CD8-positive, alpha-beta memory T cell (primary cell): Measurements from ENCODE around the gene NTM. TPM values are rescaled to one million over a fixed set of nuclear protein-coding genes. Genes with fewer than 3 reads are reported as not detected.

Experiments used
- CTCF ChIA-PET: fragments of 350-600 bp; sonication (Branson Sonifier 250); formaldehyde crosslinking; loops from one replicate; lab custom pipeline; 2021; ENCODE audit warnings: antibody characterized with exemption; lab: Charles Lee
- POLR2A ChIA-PET: fragments of 350-600 bp; sonication (Branson Sonifier 250); formaldehyde crosslinking; loops from one replicate; lab custom pipeline; 2021; ENCODE audit warnings: antibody characterized with exemption; lab: Charles Lee
- DNase-seq, 5 donors: peaks; one replicate each; pipeline versions ENCODE4 v3.0.0 to v3.0.0-alpha.2; 2020 to 2022; ENCODE audit warnings: mixed read lengths in 1 of 5
- H3K27ac ChIP-seq: one replicate; pipeline ENCODE4 v1.7.0; 2013; ENCODE audit warnings: low read depth, mild to moderate bottlenecking, low read length, moderate library complexity
- H3K27me3 ChIP-seq: 2 replicates; pipeline ENCODE4 v1.7.0; 2013; ENCODE audit warnings: low read length, mild to moderate bottlenecking; ENCODE audit not compliant: insufficient read depth, poor library complexity, severe bottlenecking
- H3K36me3 ChIP-seq: 2 replicates; pipeline ENCODE4 v1.7.0; 2013; ENCODE audit warnings: mild to moderate bottlenecking, low read length, moderate library complexity; ENCODE audit not compliant: insufficient read depth
- H3K4me1 ChIP-seq: 2 replicates; pipeline ENCODE4 v1.7.0; 2013; ENCODE audit warnings: mild to moderate bottlenecking, low read length, moderate library complexity; ENCODE audit not compliant: insufficient read depth
- H3K4me3 ChIP-seq: 2 replicates; pipeline ENCODE4 v1.7.0; 2013; ENCODE audit warnings: mild to moderate bottlenecking, low read length
- H3K9me3 ChIP-seq: 2 replicates; pipeline ENCODE4 v1.7.0; 2013; ENCODE audit warnings: mild to moderate bottlenecking, low read length
- H3K27ac Mint-ChIP-seq, 8 donors: one replicate each; pipeline ENCODE4 v1.8.0; 2020 to 2021; ENCODE audit warnings: mixed read lengths in 8 of 8, mild to moderate bottlenecking in 6 of 8, inconsistent platforms in 3 of 8, moderate library complexity in 3 of 8
- H3K27me3 Mint-ChIP-seq, 2 donors: one replicate each; pipeline ENCODE4 v1.8.0; 2020 to 2021; ENCODE audit warnings: mixed read lengths in 2 of 2, mild to moderate bottlenecking in 1 of 2, moderate library complexity in 1 of 2
- H3K36me3 Mint-ChIP-seq, 3 donors: one replicate each; pipeline ENCODE4 v1.8.0; 2020 to 2021; ENCODE audit warnings: mixed read lengths in 3 of 3, inconsistent platforms in 1 of 3, mild to moderate bottlenecking in 1 of 3
- H3K4me1 Mint-ChIP-seq, 3 donors: one replicate each; pipeline ENCODE4 v1.8.0; 2020 to 2021; ENCODE audit warnings: mixed read lengths in 3 of 3, inconsistent platforms in 1 of 3, mild to moderate bottlenecking in 1 of 3
- H3K4me3 Mint-ChIP-seq, 7 donors: one replicate each; pipeline ENCODE4 v1.8.0; 2020 to 2021; ENCODE audit warnings: mixed read lengths in 7 of 7, mild to moderate bottlenecking in 6 of 7, moderate library complexity in 4 of 7, inconsistent platforms in 2 of 7
- H3K9me3 Mint-ChIP-seq, 5 donors: one replicate each; pipeline ENCODE4 v1.8.0; 2020 to 2022; ENCODE audit warnings: mixed read lengths in 5 of 5, mild to moderate bottlenecking in 3 of 5, moderate library complexity in 2 of 5, inconsistent platforms in 1 of 5
- polyA plus RNA-seq: library from polyadenylated mRNA; unstranded; fragments of 300-500 nt; fragmentation: Illumina TruSeq; gene quantifications from one replicate; pipeline ENCODE4 v1.2.3, GENCODE V29; 2021
- total RNA-seq, 2 experiments: library from RNA; stranded (reverse); gene quantifications; one replicate each; pipeline ENCODE4 v1.2.3, GENCODE V29; 2021

NTM gene
- total and polyA plus RNA-seq, 3 experiments from 2014 or later = not detected

DNA sequence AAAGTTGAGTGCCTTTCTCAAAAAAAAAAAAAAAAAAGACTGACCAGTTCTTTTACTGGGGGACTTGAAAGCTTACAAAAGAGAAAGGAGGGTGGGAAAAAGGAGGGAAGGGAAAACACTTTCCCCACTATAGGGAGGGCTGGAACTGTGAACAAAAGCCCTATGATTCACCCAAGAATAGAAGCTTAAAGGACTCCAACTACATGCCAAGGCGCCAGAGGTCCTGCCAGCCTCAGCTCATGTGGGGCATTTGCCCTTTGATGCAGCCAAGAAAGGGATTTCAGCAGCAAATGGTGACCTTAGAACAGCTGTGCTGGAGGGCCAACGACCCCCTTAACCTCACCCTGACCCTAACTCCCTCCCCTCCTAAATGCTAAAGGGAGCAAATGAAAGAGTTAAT, 160.0 kb downstream of the NTM start:
- H3K4me3 Mint-ChIP-seq = no peak overlapping the region
- Histone ChIP-seq H3K9me3 (no peaks in the 10 kb centered on the region), H3K27me3 (no peaks in the 10 kb centered on the region), H3K36me3 (no peaks in the 10 kb centered on the region), H3K4me3 (no peak overlapping the region), H3K4me1 (no peaks in the 10 kb centered on the region), H3K27ac (no peak overlapping the region)
- CTCF ChIA-PET = no interaction called here
- H3K4me1 Mint-ChIP-seq = no peaks in the 10 kb centered on the region
- no peaks in the 10 kb centered on the region for H3K36me3 Mint-ChIP-seq
- no peak overlapping the region for H3K27ac Mint-ChIP-seq
- H3K27me3 Mint-ChIP-seq = no peaks in the 10 kb centered on the region
- peaks cover 0 to 6% (median 0%) of the 10 kb centered on the region in 5 donors for H3K9me3 Mint-ChIP-seq
- no peak for DNase-seq
- POLR2A ChIA-PET = no interaction called here

DNA sequence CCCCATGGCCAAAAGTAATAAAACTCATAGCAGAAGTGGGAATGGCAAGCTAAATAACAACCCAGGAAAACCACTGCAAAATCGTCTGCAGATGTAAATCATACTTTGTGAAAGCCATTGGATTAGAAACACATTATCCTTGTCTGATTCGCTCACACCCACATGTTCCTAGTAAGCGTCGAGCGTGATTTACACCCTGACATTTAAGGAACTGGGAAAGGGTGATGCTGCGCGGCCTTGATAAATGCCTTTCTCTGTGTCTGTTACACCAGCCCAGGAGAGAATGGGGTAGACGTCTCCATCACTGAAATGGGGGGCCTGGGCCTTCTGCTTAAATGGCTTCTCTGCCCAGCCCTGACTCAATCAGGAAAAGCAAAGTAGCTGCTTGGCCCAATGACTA, 162.7 kb downstream of the NTM start:
- no peaks in the 10 kb centered on the region for H3K9me3 ChIP-seq
- POLR2A ChIA-PET = no interaction called here
- no peak for DNase-seq
- Mint-ChIP-seq H3K27me3 (no peaks in the 10 kb centered on the region), H3K36me3 (no peaks in the 10 kb centered on the region), H3K27ac (no peak overlapping the region), H3K4me1 (no peaks in the 10 kb centered on the region), H3K4me3 (no peak overlapping the region), H3K9me3 (peaks cover 0 to 6% (median 0%) of the 10 kb centered on the region in 5 donors)
- no peaks in the 10 kb centered on the region for H3K36me3 ChIP-seq
- no peaks in the 10 kb centered on the region for H3K27me3 ChIP-seq
- CTCF ChIA-PET = interaction anchor here (1.3 kb wide), 1 partner anchor 10 kb away, joined by 3 read pairs; no protein-coding TSS in a partner anchor
- H3K4me1 ChIP-seq = no peaks in the 10 kb centered on the region
- no peak overlapping the region for H3K4me3 ChIP-seq
- H3K27ac ChIP-seq = no peak overlapping the region

DNA sequence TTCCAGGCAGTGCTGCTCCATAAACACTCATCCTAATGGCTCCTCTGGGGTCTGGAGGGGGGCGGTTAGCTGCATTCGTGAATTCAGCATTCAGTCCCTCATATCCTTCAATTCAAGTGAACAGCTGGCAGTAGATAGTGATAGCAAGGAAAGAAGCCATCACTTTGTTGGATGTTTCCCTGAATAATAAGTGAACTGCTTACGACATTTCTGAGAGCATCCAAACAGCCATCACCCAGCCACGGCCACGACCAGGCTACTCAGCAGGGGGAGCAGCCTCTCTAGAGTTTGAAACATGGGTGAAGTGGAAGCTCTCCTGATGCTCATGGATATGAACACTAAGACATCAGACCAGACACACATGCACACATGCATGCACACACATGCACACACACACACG, 163.6 kb downstream of the NTM start:
- ChIA-PET CTCF (interaction anchor here (1.3 kb wide), 1 partner anchor 11 kb away, joined by 3 read pairs; no protein-coding TSS in a partner anchor), POLR2A (no interaction called here)
- Histone ChIP-seq H3K4me1 (no peaks in the 10 kb centered on the region), H3K9me3 (no peaks in the 10 kb centered on the region), H3K4me3 (no peak overlapping the region), H3K27me3 (no peaks in the 10 kb centered on the region), H3K36me3 (no peaks in the 10 kb centered on the region), H3K27ac (no peak overlapping the region)
- Mint-ChIP-seq H3K4me1 (no peaks in the 10 kb centered on the region), H3K9me3 (peaks cover 0 to 5% (median 4%) of the 10 kb centered on the region in 5 donors), H3K4me3 (no peak overlapping the region), H3K27ac (no peak overlapping the region), H3K27me3 (no peaks in the 10 kb centered on the region), H3K36me3 (no peaks in the 10 kb centered on the region)
- DNase-seq = no peak

DNA sequence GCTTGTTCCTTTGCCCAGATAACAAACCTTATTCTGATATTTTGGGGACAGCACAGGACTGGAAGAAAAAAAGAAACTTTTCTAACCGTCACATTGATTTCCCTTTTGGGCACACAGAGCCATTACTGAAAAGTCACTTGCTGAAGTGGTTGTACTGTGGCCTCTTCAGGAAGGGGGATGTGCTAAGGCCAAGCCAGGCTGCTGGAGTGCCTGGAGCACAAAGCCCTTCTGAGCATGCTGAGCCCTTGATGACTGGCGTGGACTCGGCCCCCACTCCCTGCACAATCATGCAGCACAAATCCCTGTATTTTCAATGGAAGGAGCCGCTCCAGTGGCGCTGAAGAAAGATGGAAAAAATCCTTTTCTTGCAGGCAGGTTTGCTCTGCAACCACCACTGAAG, 164.2 kb downstream of the NTM start:
- H3K9me3 ChIP-seq = no peaks in the 10 kb centered on the region
- no peak overlapping the region for H3K4me3 ChIP-seq
- Mint-ChIP-seq H3K27me3 (no peaks in the 10 kb centered on the region), H3K4me3 (no peak overlapping the region), H3K36me3 (no peaks in the 10 kb centered on the region), H3K9me3 (peaks cover 0 to 9% (median 4%) of the 10 kb centered on the region in 5 donors), H3K27ac (no peak overlapping the region), H3K4me1 (no peaks in the 10 kb centered on the region)
- no peaks in the 10 kb centered on the region for H3K4me1 ChIP-seq
- CTCF ChIA-PET = no interaction called here
- POLR2A ChIA-PET = no interaction called here
- no peak overlapping the region for H3K27ac ChIP-seq
- H3K36me3 ChIP-seq = no peaks in the 10 kb centered on the region
- no peak for DNase-seq
- no peaks in the 10 kb centered on the region for H3K27me3 ChIP-seq

DNA sequence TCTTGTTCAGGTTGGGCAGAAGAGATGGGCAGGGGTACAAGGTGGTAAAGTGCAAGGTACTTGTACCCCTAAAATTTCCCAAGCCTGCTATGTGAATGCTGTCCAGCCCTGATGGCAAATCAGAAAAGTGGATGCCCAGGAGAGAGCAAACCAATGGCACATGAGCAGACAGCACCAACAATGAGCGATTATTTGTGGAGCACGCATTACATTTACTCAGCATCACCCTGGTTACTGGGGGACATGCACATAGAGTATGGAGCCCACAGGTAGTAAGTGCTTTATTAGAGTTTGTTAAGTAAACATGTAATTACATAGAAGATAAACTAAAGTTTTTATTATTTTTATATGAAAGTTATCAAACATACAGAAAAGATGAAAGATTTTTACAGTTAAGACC, 165.7 kb downstream of the NTM start:
- no peak overlapping the region for H3K4me3 ChIP-seq
- no peak for DNase-seq
- Mint-ChIP-seq H3K4me3 (no peak overlapping the region), H3K27me3 (no peaks in the 10 kb centered on the region), H3K27ac (no peak overlapping the region), H3K4me1 (no peaks in the 10 kb centered on the region), H3K36me3 (no peaks in the 10 kb centered on the region), H3K9me3 (peaks cover 0 to 12% (median 4%) of the 10 kb centered on the region in 5 donors)
- H3K27ac ChIP-seq = no peak overlapping the region
- H3K9me3 ChIP-seq = no peaks in the 10 kb centered on the region
- ChIA-PET CTCF (no interaction called here), POLR2A (no interaction called here)
- no peaks in the 10 kb centered on the region for H3K27me3 ChIP-seq
- H3K36me3 ChIP-seq = no peaks in the 10 kb centered on the region
- no peaks in the 10 kb centered on the region for H3K4me1 ChIP-seq

DNA sequence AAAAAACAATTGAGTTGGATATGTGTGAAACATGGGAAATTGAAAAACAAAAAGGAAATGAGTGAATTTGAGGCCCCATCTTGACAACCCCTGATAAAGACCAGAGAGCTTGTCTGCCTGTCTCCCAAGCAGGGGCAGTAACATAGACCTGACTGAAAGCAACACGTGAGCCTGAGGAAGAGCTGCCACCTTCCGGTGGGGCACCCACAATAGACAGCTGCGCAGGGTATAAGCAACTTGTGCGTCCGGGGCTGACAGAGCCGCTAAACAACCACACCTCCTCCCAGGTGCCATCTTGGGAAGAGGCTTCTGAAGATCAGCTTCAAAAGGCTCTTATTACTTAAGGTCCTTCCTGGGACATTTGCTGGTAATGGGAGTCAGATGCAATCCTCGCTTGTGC, 166.8 kb downstream of the NTM start:
- CTCF ChIA-PET = interaction anchor here (0.6 kb wide), 1 partner anchor 1845 kb away, joined by 3 read pairs; no protein-coding TSS in a partner anchor
- H3K36me3 ChIP-seq = no peaks in the 10 kb centered on the region
- no peak overlapping the region for H3K4me3 Mint-ChIP-seq
- no peak overlapping the region for H3K4me3 ChIP-seq
- DNase-seq = no peak
- no peak overlapping the region for H3K27ac ChIP-seq
- POLR2A ChIA-PET = no interaction called here
- no peaks in the 10 kb centered on the region for H3K4me1 Mint-ChIP-seq
- H3K27ac Mint-ChIP-seq = no peak overlapping the region
- no peaks in the 10 kb centered on the region for H3K27me3 ChIP-seq
- H3K36me3 Mint-ChIP-seq = no peaks in the 10 kb centered on the region
- peaks cover 0 to 17% (median 3%) of the 10 kb centered on the region in 5 donors for H3K9me3 Mint-ChIP-seq
- no peaks in the 10 kb centered on the region for H3K27me3 Mint-ChIP-seq
- no peaks in the 10 kb centered on the region for H3K4me1 ChIP-seq
- no peaks in the 10 kb centered on the region for H3K9me3 ChIP-seq

DNA sequence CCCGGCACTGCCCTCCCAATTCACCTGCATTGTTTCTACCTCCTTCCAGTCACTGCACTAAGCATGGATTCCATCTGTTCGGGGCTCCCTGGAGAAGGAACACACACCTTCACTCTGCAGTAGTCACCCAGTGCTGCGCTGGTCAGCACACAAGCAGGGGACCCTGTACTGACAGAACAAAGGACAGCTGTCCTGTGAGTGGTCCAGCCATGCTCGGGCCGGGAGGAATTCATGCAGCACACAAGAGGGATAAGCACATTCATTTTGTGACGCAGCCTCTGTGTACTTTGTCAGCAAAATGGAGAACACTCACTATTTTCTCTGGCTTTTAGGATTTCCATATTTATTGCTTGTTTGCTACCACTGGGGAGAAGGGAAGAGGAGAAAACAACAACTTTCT, 167.3 kb downstream of the NTM start:
- Histone ChIP-seq H3K9me3 (no peaks in the 10 kb centered on the region), H3K36me3 (no peaks in the 10 kb centered on the region), H3K27me3 (no peaks in the 10 kb centered on the region), H3K27ac (no peak overlapping the region), H3K4me1 (no peaks in the 10 kb centered on the region), H3K4me3 (no peak overlapping the region)
- H3K27ac Mint-ChIP-seq = no peak overlapping the region
- no peak for DNase-seq
- H3K27me3 Mint-ChIP-seq = no peaks in the 10 kb centered on the region
- no peaks in the 10 kb centered on the region for H3K4me1 Mint-ChIP-seq
- POLR2A ChIA-PET = no interaction called here
- H3K9me3 Mint-ChIP-seq = peaks cover 0 to 17% (median 3%) of the 10 kb centered on the region in 5 donors
- no peaks in the 10 kb centered on the region for H3K36me3 Mint-ChIP-seq
- CTCF ChIA-PET = no interaction called here
- H3K4me3 Mint-ChIP-seq = no peak overlapping the region

DNA sequence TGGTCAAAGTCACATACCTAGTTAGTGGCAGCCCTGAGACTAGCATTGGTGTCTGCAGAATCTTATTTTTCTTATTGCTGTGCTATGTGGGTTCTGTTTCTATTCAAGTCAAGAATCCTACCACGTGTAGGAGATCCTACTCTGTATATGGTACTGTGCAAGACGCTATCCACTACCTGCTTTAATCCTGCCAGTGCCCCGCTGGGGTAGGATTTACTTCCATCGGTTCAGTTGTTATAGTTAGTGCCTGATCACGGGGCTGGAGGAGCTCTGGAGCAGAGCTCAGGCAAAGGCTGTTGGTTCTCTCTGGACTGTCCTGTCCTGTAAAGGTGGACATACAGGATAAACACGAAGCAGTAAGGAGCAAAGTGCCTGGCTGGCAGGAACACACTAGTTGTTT, 167.9 kb downstream of the NTM start:
- ChIA-PET POLR2A (no interaction called here), CTCF (interaction anchor here (1.2 kb wide), 1 partner anchor 15 kb away, joined by 3 read pairs; no protein-coding TSS in a partner anchor)
- H3K4me1 Mint-ChIP-seq = no peaks in the 10 kb centered on the region

More for the DNA sequence above, 167.9 kb downstream of the NTM start:
- Histone ChIP-seq H3K4me1 (no peaks in the 10 kb centered on the region), H3K27me3 (no peaks in the 10 kb centered on the region), H3K4me3 (no peak overlapping the region), H3K9me3 (no peaks in the 10 kb centered on the region), H3K27ac (no peak overlapping the region), H3K36me3 (no peaks in the 10 kb centered on the region)
- no peak overlapping the region for H3K27ac Mint-ChIP-seq
- no peaks in the 10 kb centered on the region for H3K27me3 Mint-ChIP-seq
- DNase-seq = no peak
- no peak overlapping the region for H3K4me3 Mint-ChIP-seq
- peaks cover 0 to 18% (median 3%) of the 10 kb centered on the region in 5 donors for H3K9me3 Mint-ChIP-seq
- H3K36me3 Mint-ChIP-seq = no peaks in the 10 kb centered on the region
